Measurements from ENCODE around the gene CCDC81. TPM values are rescaled to one million over a fixed set of nuclear protein-coding genes. Genes with fewer than 3 reads are reported as not detected.

The CCDC81 gene
- total and polyA plus RNA-seq, 2 of the 13 experiments (the other 11 are each of a cell fraction or from before 2014, with no cell fraction given) = 0.15 to 0.22 TPM

- ChIA-PET CTCF (ENCODE audit: low intra/inter-chr PET ratio, low total read pairs) (no interaction called here), POLR2A (no interaction called here)
- no peak for ATAC-seq
- DNase-seq (ENCODE audit: low spot score) = no peak
- no peak for FAIRE-seq
- Histone ChIP-seq H3K4me3 (replicated peaks in 1 of 3; ENCODE audit: insufficient read depth in 1 of 3, low read depth in 2 of 3, low read length in 3 of 3) (no peak overlapping the region), H3K79me2 (ENCODE audit: insufficient read depth, low read length) (no peaks in the 10 kb centered on the region), H3K27ac (ENCODE audit: extremely low read length, insufficient read depth, low read length) (no peak overlapping the region), H3K27me3 (ENCODE audit: control insufficient read depth in 1 of 2, insufficient read depth in 2 of 2, low read length in 2 of 2) (no peaks in the 10 kb centered on the region; a peak in 1 of 5 replicates), H3K36me3 (replicated peaks in 1 of 2; ENCODE audit: control insufficient read depth in 1 of 2, insufficient read depth in 2 of 2, low read length in 2 of 2) (no peaks in the 10 kb centered on the region), H4K20me1 (ENCODE audit: insufficient read depth, low read length) (no peaks in the 10 kb centered on the region), H2AFZ (ENCODE audit: low read length) (no peak overlapping the region), H3K9me3 (ENCODE audit: low read length) (no peaks in the 10 kb centered on the region), H3K9ac (ENCODE audit: insufficient read depth, low read depth, low read length) (no peak overlapping the region), H3K4me1 (ENCODE audit: insufficient read depth, low read length) (no peaks in the 10 kb centered on the region), H3K4me2 (ENCODE audit: low read depth, low read length) (no peak overlapping the region)
- WGBS (ENCODE audit: low lambda C conversion rate) = 80% methylated on average over 3 of the region's 3 CpGs
- TF ChIP-seq ZFP37 (CRISPR knock-in tag; IDR thresholded peaks at IDR 0.05; ENCODE audit: borderline replicate concordance) (no peak), ZNF720 (CRISPR knock-in tag; IDR thresholded peaks at IDR 0.05) (no peak), ATF6 (CRISPR knock-in tag; conservative IDR thresholded peaks at IDR 0.05) (no peak), TAF1 (CRISPR knock-in tag; IDR thresholded peaks at IDR 0.05) (no peak)
- BruUV-seq (replicated peaks) = no TSS peak
- intact Hi-C loops (cut with micrococcal nuclease; ENCODE audit: unreplicated experiment) (no loop called here), in situ Hi-C loops (cut with HindIII; ENCODE audit: extremely low pct_ligation_motif_present, low pct_unique_long_range_greater_than_20kb) (no loop called here)
Observed at GRCh38 chr11:86418106-86418505, 43.4 kb downstream of the CCDC81 start.

- no peak for DNase-seq (ENCODE audit: low spot score)
- H4K20me1 ChIP-seq (ENCODE audit: insufficient read depth, low read length) = no peaks in the 10 kb centered on the region
- no peak for ATAC-seq
- ChIA-PET CTCF (ENCODE audit: low intra/inter-chr PET ratio, low total read pairs) (no interaction called here), POLR2A (no interaction called here)
- TF ChIP-seq HNRNPL (IDR thresholded peaks at IDR 0.05; ENCODE audit: low read depth, low read length) = no peak
- TF ChIP-seq ZBTB25 (CRISPR knock-in tag; IDR thresholded peaks at IDR 0.05) = no peak
- TF ChIP-seq HMGXB3 (CRISPR knock-in tag; IDR thresholded peaks at IDR 0.05; ENCODE audit: borderline replicate concordance) = no peak
- no peak for TF ChIP-seq HHEX (CRISPR knock-in tag; IDR thresholded peaks at IDR 0.05)
- in situ Hi-C loops (cut with HindIII; ENCODE audit: extremely low pct_ligation_motif_present, low pct_unique_long_range_greater_than_20kb) = no loop called here
- no peak overlapping the region for H3K4me3 ChIP-seq (replicated peaks in 1 of 3; ENCODE audit: insufficient read depth in 1 of 3, low read depth in 2 of 3, low read length in 3 of 3)
- no peak for FAIRE-seq
- no peaks in the 10 kb centered on the region for H3K4me1 ChIP-seq (ENCODE audit: insufficient read depth, low read length)
- H3K27ac ChIP-seq (ENCODE audit: extremely low read length, insufficient read depth, low read length) = no peak overlapping the region
- H3K9me3 ChIP-seq (ENCODE audit: low read length) = no peaks in the 10 kb centered on the region
- no peak overlapping the region for H2AFZ ChIP-seq (ENCODE audit: low read length)
- H3K79me2 ChIP-seq (ENCODE audit: insufficient read depth, low read length) = no peaks in the 10 kb centered on the region
- H3K9ac ChIP-seq (ENCODE audit: insufficient read depth, low read depth, low read length) = no peak overlapping the region
- no TSS peak for BruUV-seq (replicated peaks)
- intact Hi-C loops (cut with micrococcal nuclease; ENCODE audit: unreplicated experiment) = no loop called here
- H3K27me3 ChIP-seq (ENCODE audit: control insufficient read depth in 1 of 2, insufficient read depth in 2 of 2, low read length in 2 of 2) = no peaks in the 10 kb centered on the region
- no peaks in the 10 kb centered on the region for H3K36me3 ChIP-seq (replicated peaks in 1 of 2; ENCODE audit: control insufficient read depth in 1 of 2, insufficient read depth in 2 of 2, low read length in 2 of 2)
- no peak overlapping the region for H3K4me2 ChIP-seq (ENCODE audit: low read depth, low read length)
- WGBS (ENCODE audit: low lambda C conversion rate) = 75% methylated on average over 3 of the region's 3 CpGs
Observed at GRCh38 chr11:86418513-86418912, 43.8 kb downstream of the CCDC81 start.
